T-cell (primary cell): Measurements from ENCODE around the gene MICU2. TPM values are rescaled to one million over a fixed set of nuclear protein-coding genes. Genes with fewer than 3 reads are reported as not detected.
A peak's percentile ranks its signal among the peaks of the same experiment; 100 is the strongest.

Experiments used
- ATAC-seq, 4 experiments: fragments of 200-7000 bp in 3 of 4; fragments of 150-1000 bp in 1 of 4; cut with Tn5 transposase; replicated peaks in 1 of 4; 1 replicate in 3 of 4; 2 replicates in 1 of 4; pipeline ENCODE4 v1.10.0; 2021; ENCODE audit warnings: moderate library complexity in 3 of 4, mild to moderate bottlenecking in 2 of 4, moderate number of reproducible peaks in 1 of 4
- CTCF ChIA-PET, 2 donors: fragments of 300-600 bp; sonication (Branson Sonifier 250); formaldehyde crosslinking; loops; one replicate each; lab custom pipeline; 2022; ENCODE audit warnings: antibody characterized with exemption in 2 of 2; lab: Charles Lee
- POLR2A ChIA-PET, 2 donors: fragments of 300-600 bp; sonication (Branson Sonifier 250); formaldehyde crosslinking; loops; one replicate each; lab custom pipeline; 2022; ENCODE audit warnings: antibody characterized with exemption in 2 of 2; lab: Charles Lee
- DNase-seq, 35 experiments: peaks; one replicate each; pipeline versions ENCODE4 v3.0.0 to v3.0.0-alpha.2; 2013 to 2023
- H3K27ac ChIP-seq: one replicate; pipeline ENCODE4 v1.5.1; 2013; ENCODE audit warnings: low read length
- H3K27me3 ChIP-seq, 2 experiments: replicated peaks in 1 of 2; 1 replicate in 1 of 2; 2 replicates in 1 of 2; pipeline versions ENCODE4 v1.6.1 to v1.7.0; 2013; ENCODE audit warnings: low read length in 1 of 2, mixed read lengths in 1 of 2; ENCODE audit not compliant: control insufficient read depth in 2 of 2, insufficient read depth in 2 of 2; ENCODE audit errors: extremely low read depth in 1 of 2
- H3K36me3 ChIP-seq, 2 donors: 1 replicate in 1 of 2; 2 replicates in 1 of 2; pipeline versions ENCODE4 v1.6.1 to v1.7.0; 2013; ENCODE audit warnings: low read length in 1 of 2; ENCODE audit not compliant: control insufficient read depth in 2 of 2, insufficient read depth in 1 of 2; ENCODE audit errors: extremely low read depth in 1 of 2
- H3K4me1 ChIP-seq, 2 experiments: 1 replicate in 1 of 2; 2 replicates in 1 of 2; pipeline versions ENCODE4 v1.6.1 to v1.7.0; 2013; ENCODE audit warnings: low read length in 2 of 2, mixed read lengths in 1 of 2; ENCODE audit not compliant: insufficient read depth in 2 of 2, control insufficient read depth in 1 of 2; ENCODE audit errors: extremely low read depth in 1 of 2
- H3K4me3 ChIP-seq, 2 donors: 1 replicate in 1 of 2; 2 replicates in 1 of 2; pipeline versions ENCODE4 v1.5.1 to v1.7.0; 2013; ENCODE audit warnings: mild to moderate bottlenecking in 2 of 2, low read length in 1 of 2, moderate library complexity in 1 of 2; ENCODE audit not compliant: control insufficient read depth in 1 of 2; ENCODE audit errors: extremely low read depth in 1 of 2
- H3K9me3 ChIP-seq: 2 replicates; pipeline ENCODE4 v1.7.0; 2013
- H3K27ac Mint-ChIP-seq, 2 donors: one replicate each; pipeline ENCODE4 v1.8.0; 2020 to 2021; ENCODE audit warnings: mild to moderate bottlenecking in 2 of 2, mixed read lengths in 2 of 2
- H3K27me3 Mint-ChIP-seq, 2 donors: one replicate each; pipeline ENCODE4 v1.8.0; 2021 to 2022; ENCODE audit warnings: mixed read lengths in 2 of 2
- H3K36me3 Mint-ChIP-seq: one replicate; pipeline ENCODE4 v1.8.0; 2021; ENCODE audit warnings: mixed read lengths
- H3K4me1 Mint-ChIP-seq, 3 donors: one replicate each; pipeline ENCODE4 v1.8.0; 2020 to 2022; ENCODE audit warnings: mixed read lengths in 3 of 3, mild to moderate bottlenecking in 1 of 3
- H3K4me3 Mint-ChIP-seq, 3 donors: one replicate each; pipeline ENCODE4 v1.8.0; 2020 to 2022; ENCODE audit warnings: mild to moderate bottlenecking in 3 of 3, mixed read lengths in 3 of 3, moderate library complexity in 3 of 3
- H3K9me3 Mint-ChIP-seq, 3 donors: one replicate each; pipeline ENCODE4 v1.8.0; 2020 to 2022; ENCODE audit warnings: mixed read lengths in 3 of 3
- WGBS: methylation state at CpG from one replicate; pipeline ENCODE4 v1.1.5; 2013; ENCODE audit warnings: missing lambda C conversion rate; ENCODE audit not compliant: insufficient coverage; 5-methylcytosine and 5-hydroxymethylcytosine counted together
- total RNA-seq, 35 experiments: library from RNA in 6 of 35; stranded (reverse) in 6 of 35; fragments of 120-200 nt in 1 of 35; gene quantifications; one replicate each; pipeline versions ENCODE4 v1.2.1 to v1.2.4 and lab custom pipeline; 2013 to 2026

Gene MICU2
- total RNA-seq, 5 donors from 2014 or later (not counting 1 experiment from before 2014, with no cell fraction given) = 30.6 to 40.6 (median 38.6) TPM

- ATAC-seq = no peak
Observed at GRCh38 chr13:21636656-21637055, 32.7 kb upstream of the MICU2 start.

GRCh38 chr13:21632196-21632595 lies 28.2 kb upstream of the MICU2 start:
- Mint-ChIP-seq H3K9me3 (peaks cover 0 to 8% (median 6%) of the 10 kb centered on the region in 3 donors), H3K27me3 (peaks cover 12% of the 10 kb centered on the region in 2 donors), H3K27ac (no peak overlapping the region), H3K36me3 (peaks cover 2% of the 10 kb centered on the region), H3K4me1 (peaks cover 0 to 2% (median 2%) of the 10 kb centered on the region in 3 donors), H3K4me3 (no peak overlapping the region)
- Histone ChIP-seq H3K4me1 (no peaks in the 10 kb centered on the region), H3K36me3 (no peaks in the 10 kb centered on the region), H3K27me3 (peaks cover 0 to 9% of the 10 kb centered on the region in 2 experiments), H3K9me3 (no peaks in the 10 kb centered on the region), H3K27ac (no peak overlapping the region), H3K4me3 (no peak overlapping the region)
- CTCF ChIA-PET = interaction anchor here in 1 of 2 donors (0.5 kb wide), 1 partner anchor 501 kb away, joined by 4 read pairs; no protein-coding TSS in a partner anchor
- ATAC-seq (no peak), DNase-seq (no peak)
- POLR2A ChIA-PET = no interaction called here

More at GRCh38 chr13:21636656-21637055, 32.7 kb upstream of the MICU2 start:
- CTCF ChIA-PET = interaction anchor here (0.7 to 1.5 kb wide), 4 partner anchors 11 to 1098 kb away, joined by 3 to 4 read pairs (median 3); no protein-coding TSS in a partner anchor
- Mint-ChIP-seq H3K9me3 (peaks cover 0 to 5% (median 2%) of the 10 kb centered on the region in 3 donors), H3K36me3 (peaks cover 2% of the 10 kb centered on the region), H3K27ac (no peak overlapping the region), H3K27me3 (peaks cover 5 to 12% of the 10 kb centered on the region in 2 donors), H3K4me1 (peaks cover 0 to 4% (median 2%) of the 10 kb centered on the region in 3 donors), H3K4me3 (no peak overlapping the region)
- peaks cover 0 to 14% of the 10 kb centered on the region in 2 experiments for H3K27me3 ChIP-seq
- peaks cover 0 to 3% of the 10 kb centered on the region in 2 experiments for H3K4me1 ChIP-seq
- DNase-seq = no peak
- no peaks in the 10 kb centered on the region for H3K9me3 ChIP-seq
- H3K4me3 ChIP-seq = no peak overlapping the region
- no peaks in the 10 kb centered on the region for H3K36me3 ChIP-seq
- POLR2A ChIA-PET = interaction anchor here in 1 of 2 donors (1.1 kb wide), 1 partner anchor 20 kb away, joined by 3 read pairs; no protein-coding TSS in a partner anchor
- WGBS = 92% methylated on average over 2 of the region's 3 CpGs
- no peak overlapping the region for H3K27ac ChIP-seq

- Mint-ChIP-seq H3K4me3 (no peak overlapping the region), H3K9me3 (no peaks in the 10 kb centered on the region), H3K4me1 (peaks cover 0 to 2% (median 0%) of the 10 kb centered on the region in 3 donors), H3K36me3 (no peaks in the 10 kb centered on the region), H3K27ac (no peak overlapping the region), H3K27me3 (peaks cover 4 to 8% of the 10 kb centered on the region in 2 donors)
- H3K4me1 ChIP-seq = no peaks in the 10 kb centered on the region
- WGBS = 59% methylated on average over 4 of the region's 8 CpGs
- ATAC-seq = peak in 3 of 4 experiments; percentile 42 to 60 (median 51)
- no peaks in the 10 kb centered on the region for H3K9me3 ChIP-seq
- H3K27ac ChIP-seq = no peak overlapping the region
- peaks cover 2 to 3% of the 10 kb centered on the region in 2 experiments for H3K27me3 ChIP-seq
- H3K36me3 ChIP-seq = no peaks in the 10 kb centered on the region
- CTCF ChIA-PET = interaction anchor here (0.8 to 1.1 kb wide), 2 partner anchors 12 to 653 kb away, joined by 3 to 5 read pairs; no protein-coding TSS in a partner anchor
- peak in 8 of 35 experiments; percentile 5 to 54 (median 12) for DNase-seq
- no peak overlapping the region for H3K4me3 ChIP-seq
- POLR2A ChIA-PET = interaction anchor here in 1 of 2 donors (0.6 kb wide), 1 partner anchor 1978 kb away, joined by 3 read pairs; no protein-coding TSS in a partner anchor
Observed at GRCh38 chr13:21625366-21625765, 21.4 kb upstream of the MICU2 start.

- DNase-seq (no peak), ATAC-seq (no peak)
- H3K27me3 ChIP-seq = peaks cover 3 to 4% of the 10 kb centered on the region in 2 experiments
- no peaks in the 10 kb centered on the region for H3K36me3 ChIP-seq
- no peaks in the 10 kb centered on the region for H3K4me1 ChIP-seq
- ChIA-PET CTCF (no interaction called here), POLR2A (no interaction called here)
- no peaks in the 10 kb centered on the region for H3K9me3 ChIP-seq
- H3K4me1 Mint-ChIP-seq = peaks cover 0 to 2% (median 0%) of the 10 kb centered on the region in 3 donors
- H3K36me3 Mint-ChIP-seq = no peaks in the 10 kb centered on the region
- H3K27ac ChIP-seq = no peak overlapping the region
- peaks cover 9 to 20% of the 10 kb centered on the region in 2 donors for H3K27me3 Mint-ChIP-seq
- H3K4me3 ChIP-seq = no peak overlapping the region
- WGBS = 53% methylated on average over 3 of the region's 3 CpGs
- H3K4me3 Mint-ChIP-seq = no peak overlapping the region
- no peaks in the 10 kb centered on the region for H3K9me3 Mint-ChIP-seq
- no peak overlapping the region for H3K27ac Mint-ChIP-seq
Observed at GRCh38 chr13:21620861-21621260, 16.9 kb upstream of the MICU2 start.

- DNase-seq (no peak), ATAC-seq (no peak)
- H3K36me3 Mint-ChIP-seq = no peaks in the 10 kb centered on the region
- Histone ChIP-seq H3K4me1 (no peaks in the 10 kb centered on the region), H3K9me3 (no peaks in the 10 kb centered on the region), H3K27me3 (peaks cover 3 to 4% of the 10 kb centered on the region in 2 experiments), H3K36me3 (no peaks in the 10 kb centered on the region), H3K4me3 (no peak overlapping the region), H3K27ac (no peak overlapping the region)
- H3K4me1 Mint-ChIP-seq = no peaks in the 10 kb centered on the region
- H3K4me3 Mint-ChIP-seq = no peak overlapping the region
- H3K27me3 Mint-ChIP-seq = peaks cover 9 to 20% of the 10 kb centered on the region in 2 donors
- CTCF ChIA-PET = interaction anchor here in 1 of 2 donors (0.8 kb wide), 1 partner anchor 916 kb away, joined by 3 read pairs; the partner anchor contains the start of gene IL17D
- POLR2A ChIA-PET = no interaction called here
- H3K9me3 Mint-ChIP-seq = no peaks in the 10 kb centered on the region
- no peak overlapping the region for H3K27ac Mint-ChIP-seq
- WGBS = 51% methylated on average over 2 of the region's 3 CpGs
Observed at GRCh38 chr13:21619633-21620220, 15.8 kb upstream of the MICU2 start.

GRCh38 chr13:21616880-21617279 lies 12.9 kb upstream of the MICU2 start:
- H3K36me3 Mint-ChIP-seq = no peaks in the 10 kb centered on the region
- Histone ChIP-seq H3K4me1 (no peaks in the 10 kb centered on the region), H3K27me3 (peaks cover 3 to 6% of the 10 kb centered on the region in 2 experiments), H3K4me3 (no peak overlapping the region), H3K36me3 (no peaks in the 10 kb centered on the region), H3K27ac (no peak overlapping the region), H3K9me3 (no peaks in the 10 kb centered on the region)
- ChIA-PET CTCF (interaction anchor here in 1 of 2 donors (0.7 kb wide), 1 partner anchor 12 kb away, joined by 3 read pairs; no protein-coding TSS in a partner anchor), POLR2A (interaction anchor here (0.5 to 1.2 kb wide), 2 partner anchors 18 to 688 kb away, joined by 3 read pairs; no protein-coding TSS in a partner anchor)
- DNase-seq = no peak
- no peaks in the 10 kb centered on the region for H3K9me3 Mint-ChIP-seq
- H3K27me3 Mint-ChIP-seq = peaks cover 7 to 24% of the 10 kb centered on the region in 2 donors
- no peak for ATAC-seq
- 83% methylated on average over 1 of the region's 3 CpGs for WGBS
- H3K27ac Mint-ChIP-seq = no peak overlapping the region
- H3K4me3 Mint-ChIP-seq = no peak overlapping the region
- no peaks in the 10 kb centered on the region for H3K4me1 Mint-ChIP-seq
